HepG2 (cell line): Measurements from ENCODE around the gene PRKD2. TPM values are rescaled to one million over a fixed set of nuclear protein-coding genes. Genes with fewer than 3 reads are reported as not detected.
A peak's percentile ranks its signal among the peaks of the same experiment; 100 is the strongest.

Source experiments
- ATF7-NPFF ChIP-seq: sonication (generic); formaldehyde crosslinking; IDR thresholded peaks from 2 replicates; pipeline ENCODE4 v1.8.1; 2023; ENCODE audit warnings: mild to moderate bottlenecking, low read depth, missing genetic modification reagents, moderate library complexity
- CHD2 ChIP-seq: IDR thresholded peaks from 2 replicates; pipeline ENCODE4 v1.6.1; 2011; ENCODE audit warnings: low read depth, low read length, improper control_type of control experiment
- KDM3A ChIP-seq: IDR thresholded peaks from 2 replicates; pipeline ENCODE4 v1.6.1; 2018; ENCODE audit warnings: low read depth, missing compliant biosample characterization
- MXD4 ChIP-seq: IDR thresholded peaks from 2 replicates; pipeline ENCODE4 v1.6.1; 2016; ENCODE audit warnings: mild to moderate bottlenecking, missing biosample characterization, missing genetic modification reagents
- NBN ChIP-seq: fragments of 450-650 bp; conservative IDR thresholded peaks from 2 replicates; pipeline ENCODE4 v1.6.1; 2017
- PHF21A ChIP-seq: sonication (generic); formaldehyde crosslinking; IDR thresholded peaks from 2 replicates; pipeline ENCODE4 v1.5.0; 2020; ENCODE audit warnings: mild to moderate bottlenecking, missing genetic modification reagents
- PRPF4 ChIP-seq: fragments of 200-400 bp; formaldehyde crosslinking; IDR thresholded peaks from 2 replicates; pipeline ENCODE4 v1.6.1; 2016; ENCODE audit warnings: low read length, low read depth; ENCODE audit not compliant: poor library complexity, severe bottlenecking
- RBFOX2 ChIP-seq: fragments of 200-400 bp; formaldehyde crosslinking; IDR thresholded peaks from 2 replicates; pipeline ENCODE4 v1.6.1; 2017; ENCODE audit warnings: low read depth, mild to moderate bottlenecking, low read length
- SOX6 ChIP-seq, 2 experiments: fragments of 450-650 bp in 1 of 2; sonication (generic) in 1 of 2; formaldehyde crosslinking in 1 of 2; IDR thresholded peaks; 2 replicates each; pipeline versions ENCODE4 v1.4.0 to v1.6.1; 2017 to 2020; ENCODE audit warnings: antibody characterized with exemption in 1 of 2, mild to moderate bottlenecking in 1 of 2, missing genetic modification reagents in 1 of 2
- STAT5B ChIP-seq: sonication (generic); formaldehyde crosslinking; IDR thresholded peaks from 2 replicates; pipeline ENCODE4 v1.4.0; 2020; ENCODE audit warnings: missing genetic modification reagents
- TFDP1 ChIP-seq: IDR thresholded peaks from 2 replicates; pipeline ENCODE4 v1.6.1; 2016; ENCODE audit warnings: missing compliant biosample characterization, missing genetic modification reagents, borderline replicate concordance
- ZFX ChIP-seq: sonication (generic); formaldehyde crosslinking; IDR thresholded peaks from 2 replicates; pipeline ENCODE4 v1.4.0; 2020; ENCODE audit warnings: mild to moderate bottlenecking, low read depth, missing genetic modification reagents, moderate library complexity
- ZFYVE20 ChIP-seq: sonication (generic); formaldehyde crosslinking; IDR thresholded peaks from 2 replicates; pipeline ENCODE4 v1.8.0; 2023; ENCODE audit warnings: low read depth, mild to moderate bottlenecking, moderate library complexity, missing genetic modification reagents, borderline replicate concordance
- ZNF333 ChIP-seq: sonication (generic); formaldehyde crosslinking; IDR thresholded peaks from 2 replicates; pipeline ENCODE4 v1.4.0; 2020; ENCODE audit warnings: mild to moderate bottlenecking, missing genetic modification reagents, borderline replicate concordance
- ZNF431 ChIP-seq: sonication (generic); formaldehyde crosslinking; IDR thresholded peaks from 2 replicates; pipeline ENCODE4 v1.9.0; 2022; ENCODE audit warnings: missing genetic modification reagents, low read depth, mild to moderate bottlenecking, borderline replicate concordance
- ZNF451 ChIP-seq: sonication (generic); formaldehyde crosslinking; IDR thresholded peaks from 2 replicates; pipeline ENCODE4 v1.5.0; 2020; ENCODE audit warnings: mild to moderate bottlenecking, missing genetic modification reagents
- ZNF484 ChIP-seq: sonication (generic); formaldehyde crosslinking; IDR thresholded peaks from 2 replicates; pipeline ENCODE4 v1.5.1; 2020; ENCODE audit warnings: mild to moderate bottlenecking, low read depth, missing genetic modification reagents, borderline replicate concordance
- ZNF556 ChIP-seq: sonication (generic); formaldehyde crosslinking; IDR thresholded peaks from 2 replicates; pipeline ENCODE4 v1.4.0; 2020; ENCODE audit warnings: mild to moderate bottlenecking, missing genetic modification reagents, borderline replicate concordance
- ZNF775 ChIP-seq: sonication (generic); formaldehyde crosslinking; IDR thresholded peaks from 2 replicates; pipeline ENCODE4 v1.4.0; 2020; ENCODE audit warnings: missing genetic modification reagents, mild to moderate bottlenecking, moderate library complexity, borderline replicate concordance
- polyA plus RNA-seq, 8 experiments: library from polyadenylated mRNA; depleted of rRNA in 3 of 8; stranded (reverse) in 7 of 8; unstranded in 1 of 8; fragments of >200 nt; fragmentation: Illumina TruSeq in 4 of 8; extraction: Trizol in 4 of 8; gene quantifications; 2 replicates each; pipeline versions ENCODE4 v1.2.1 to v1.2.3, GENCODE V29; 2011 to 2016; ENCODE audit warnings: low read depth in 4 of 8, missing spikeins in 1 of 8, mixed read lengths in 1 of 8; ENCODE audit not compliant: insufficient read depth in 1 of 8
- total RNA-seq, 5 experiments: library from RNA; depleted of rRNA; stranded (reverse); fragments of >200 nt; fragmentation: Illumina TruSeq; extraction: Trizol; gene quantifications; 2 replicates each; pipeline ENCODE4 v1.2.3, GENCODE V29; 2016; ENCODE audit warnings: low read depth in 1 of 5
- TF ChIP-seq, protein P1 (sequence below): sonication (generic); formaldehyde crosslinking; IDR thresholded peaks from 2 replicates; pipeline ENCODE4 v1.5.0; 2020; ENCODE audit warnings: missing genetic modification reagents
- TF ChIP-seq, protein P2 (sequence below): sonication (generic); formaldehyde crosslinking; IDR thresholded peaks from 2 replicates; pipeline ENCODE4 v1.4.0; 2020; ENCODE audit warnings: missing genetic modification reagents
- TF ChIP-seq, protein P3 (sequence below): sonication (generic); formaldehyde crosslinking; IDR thresholded peaks from 2 replicates; pipeline ENCODE4 v1.4.0; 2020; ENCODE audit warnings: missing genetic modification reagents

The PRKD2 gene
- total and polyA plus RNA-seq, 2 of the 13 experiments (the other 11 are each of a cell fraction or from before 2014, with no cell fraction given), result 6.7 to 7.3 TPM

GRCh38 chr19:46745521-46746280 is 28.8 kb upstream of the PRKD2 start, which contains the start of gene FKRP (continued):
- TF ChIP-seq ATF7-NPFF (peak; percentile 56; the same call in 1 of the 2 replicates), SOX6 (IDR thresholded peaks at IDR 0.05) (no peak), SOX6 (CRISPR knock-in tag; IDR thresholded peaks at IDR 0.05) (0 out of 2 replicates have a peak, but pooled peaks have one; percentile 20), ZNF484 (CRISPR knock-in tag) (no peak), ZNF333 (CRISPR knock-in tag) (peak; percentile 71; the same call in 1 of the 2 replicates), ZNF775 (CRISPR knock-in tag) (no peak), PHF21A (CRISPR knock-in tag) (no peak), KDM3A (CRISPR knock-in tag) (no peak), CHD2 (no peak), PRPF4 (no peak), ZFYVE20 (CRISPR knock-in tag) (no peak), ZNF451 (CRISPR knock-in tag) (no peak), ZFX (CRISPR knock-in tag) (peak; percentile 77), STAT5B (CRISPR knock-in tag) (no peak), RBFOX2 (peak; percentile 84), MXD4 (CRISPR knock-in tag) (no peak), ZNF556 (CRISPR knock-in tag) (peak; percentile 62; the same call in 1 of the 2 replicates), ZNF431 (CRISPR knock-in tag) (peak; percentile 38; the same call in 1 of the 2 replicates), NBN (no peak), TFDP1 (CRISPR knock-in tag) (no peak)
- TF ChIP-seq, protein P1, sequence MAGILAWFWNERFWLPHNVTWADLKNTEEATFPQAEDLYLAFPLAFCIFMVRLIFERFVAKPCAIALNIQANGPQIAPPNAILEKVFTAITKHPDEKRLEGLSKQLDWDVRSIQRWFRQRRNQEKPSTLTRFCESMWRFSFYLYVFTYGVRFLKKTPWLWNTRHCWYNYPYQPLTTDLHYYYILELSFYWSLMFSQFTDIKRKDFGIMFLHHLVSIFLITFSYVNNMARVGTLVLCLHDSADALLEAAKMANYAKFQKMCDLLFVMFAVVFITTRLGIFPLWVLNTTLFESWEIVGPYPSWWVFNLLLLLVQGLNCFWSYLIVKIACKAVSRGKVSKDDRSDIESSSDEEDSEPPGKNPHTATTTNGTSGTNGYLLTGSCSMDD (CRISPR knock-in tag), result no peak
- TF ChIP-seq, protein P2, sequence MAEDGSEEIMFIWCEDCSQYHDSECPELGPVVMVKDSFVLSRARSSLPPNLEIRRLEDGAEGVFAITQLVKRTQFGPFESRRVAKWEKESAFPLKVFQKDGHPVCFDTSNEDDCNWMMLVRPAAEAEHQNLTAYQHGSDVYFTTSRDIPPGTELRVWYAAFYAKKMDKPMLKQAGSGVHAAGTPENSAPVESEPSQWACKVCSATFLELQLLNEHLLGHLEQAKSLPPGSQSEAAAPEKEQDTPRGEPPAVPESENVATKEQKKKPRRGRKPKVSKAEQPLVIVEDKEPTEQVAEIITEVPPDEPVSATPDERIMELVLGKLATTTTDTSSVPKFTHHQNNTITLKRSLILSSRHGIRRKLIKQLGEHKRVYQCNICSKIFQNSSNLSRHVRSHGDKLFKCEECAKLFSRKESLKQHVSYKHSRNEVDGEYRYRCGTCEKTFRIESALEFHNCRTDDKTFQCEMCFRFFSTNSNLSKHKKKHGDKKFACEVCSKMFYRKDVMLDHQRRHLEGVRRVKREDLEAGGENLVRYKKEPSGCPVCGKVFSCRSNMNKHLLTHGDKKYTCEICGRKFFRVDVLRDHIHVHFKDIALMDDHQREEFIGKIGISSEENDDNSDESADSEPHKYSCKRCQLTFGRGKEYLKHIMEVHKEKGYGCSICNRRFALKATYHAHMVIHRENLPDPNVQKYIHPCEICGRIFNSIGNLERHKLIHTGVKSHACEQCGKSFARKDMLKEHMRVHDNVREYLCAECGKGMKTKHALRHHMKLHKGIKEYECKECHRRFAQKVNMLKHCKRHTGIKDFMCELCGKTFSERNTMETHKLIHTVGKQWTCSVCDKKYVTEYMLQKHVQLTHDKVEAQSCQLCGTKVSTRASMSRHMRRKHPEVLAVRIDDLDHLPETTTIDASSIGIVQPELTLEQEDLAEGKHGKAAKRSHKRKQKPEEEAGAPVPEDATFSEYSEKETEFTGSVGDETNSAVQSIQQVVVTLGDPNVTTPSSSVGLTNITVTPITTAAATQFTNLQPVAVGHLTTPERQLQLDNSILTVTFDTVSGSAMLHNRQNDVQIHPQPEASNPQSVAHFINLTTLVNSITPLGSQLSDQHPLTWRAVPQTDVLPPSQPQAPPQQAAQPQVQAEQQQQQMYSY (CRISPR knock-in tag), result no peak
- TF ChIP-seq, protein P3, sequence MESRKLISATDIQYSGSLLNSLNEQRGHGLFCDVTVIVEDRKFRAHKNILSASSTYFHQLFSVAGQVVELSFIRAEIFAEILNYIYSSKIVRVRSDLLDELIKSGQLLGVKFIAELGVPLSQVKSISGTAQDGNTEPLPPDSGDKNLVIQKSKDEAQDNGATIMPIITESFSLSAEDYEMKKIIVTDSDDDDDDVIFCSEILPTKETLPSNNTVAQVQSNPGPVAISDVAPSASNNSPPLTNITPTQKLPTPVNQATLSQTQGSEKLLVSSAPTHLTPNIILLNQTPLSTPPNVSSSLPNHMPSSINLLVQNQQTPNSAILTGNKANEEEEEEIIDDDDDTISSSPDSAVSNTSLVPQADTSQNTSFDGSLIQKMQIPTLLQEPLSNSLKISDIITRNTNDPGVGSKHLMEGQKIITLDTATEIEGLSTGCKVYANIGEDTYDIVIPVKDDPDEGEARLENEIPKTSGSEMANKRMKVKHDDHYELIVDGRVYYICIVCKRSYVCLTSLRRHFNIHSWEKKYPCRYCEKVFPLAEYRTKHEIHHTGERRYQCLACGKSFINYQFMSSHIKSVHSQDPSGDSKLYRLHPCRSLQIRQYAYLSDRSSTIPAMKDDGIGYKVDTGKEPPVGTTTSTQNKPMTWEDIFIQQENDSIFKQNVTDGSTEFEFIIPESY (CRISPR knock-in tag), result no peak
